Ovary (tissue), 9 donors: ENCODE measurements around the gene ABL1. TPM values are rescaled to one million over a fixed set of nuclear protein-coding genes. Genes with fewer than 3 reads are reported as not detected.

Source experiments
- DNase-seq, 5 donors: peaks; one replicate each; pipeline ENCODE4 v3.0.0-alpha.2; 2019 to 2020
- H3K27ac ChIP-seq, 2 donors: fragments of 200-600 bp; one replicate each; pipeline versions ENCODE4 v1.5.1 to v1.8.0; 2019 to 2022
- H3K27me3 ChIP-seq: fragments of 200-600 bp; one replicate; pipeline ENCODE4 v1.8.0; 2022
- H3K36me3 ChIP-seq: fragments of 200-600 bp; sonication (generic); one replicate; pipeline ENCODE4 v1.5.1; 2019
- H3K4me1 ChIP-seq: one replicate; pipeline ENCODE4 v1.8.1; 2013; ENCODE audit warnings: mild to moderate bottlenecking, moderate library complexity; ENCODE audit not compliant: insufficient read depth
- H3K4me3 ChIP-seq: fragments of 200-600 bp; sonication (generic); one replicate; pipeline ENCODE4 v1.5.1; 2017
- H3K9me3 ChIP-seq, 2 donors: fragments of 200-600 bp in 1 of 2; sonication (generic) in 1 of 2; one replicate each; pipeline versions ENCODE4 v1.5.1 to v1.8.1; 2013 to 2019; ENCODE audit warnings: mild to moderate bottlenecking in 1 of 2, moderate library complexity in 1 of 2
- EP300 ChIP-seq: sonication (generic); formaldehyde crosslinking; IDR thresholded peaks from one replicate; pipeline ENCODE4 v1.6.1; 2017; ENCODE audit warnings: antibody characterized with exemption
- POLR2A ChIP-seq: fragments of 450-650 bp; IDR thresholded peaks from one replicate; pipeline ENCODE4 v1.6.1; 2017; ENCODE audit warnings: antibody characterized with exemption, mild to moderate bottlenecking, moderate library complexity
- WGBS, 3 donors: extraction: QIAGEN DNeasy Blood & Tissue Kit in 1 of 3; methylation state at CpG; one replicate each; pipeline versions ENCODE4 v1.1.5 to v1.1.7; 2013 to 2017; 5-methylcytosine and 5-hydroxymethylcytosine counted together
- intact Hi-C, 4 donors: fragments of 100-400 bp; cut with DNase I; formaldehyde crosslinking; loops; one replicate each; pipeline versions ENCODE4 v1.11.0 to v1.15.1; 2022 to 2023
- polyA plus RNA-seq, 2 donors: library from polyadenylated mRNA; stranded (reverse); fragments of 200-250 nt in 1 of 2; fragments of 350-450 nt in 1 of 2; fragmentation: Illumina TruSeq in 1 of 2; extraction: RNeasy Lipid Tissue Mini Kit (QIAGEN cat#74804) in 1 of 2; gene quantifications; one replicate each; pipeline ENCODE4 v1.2.3, GENCODE V29; 2013 to 2014
- total RNA-seq, 7 donors: library from RNA; depleted of rRNA in 2 of 7; stranded (reverse); fragments of >200 nt in 2 of 7; fragmentation: NEBNext Ultra II Directional in 3 of 7; extraction: Animal tissue kit (Norgen Biotek cat#: 25700) in 3 of 7; gene quantifications; one replicate each; pipeline versions ENCODE4 v1.1.0 to v1.2.4, GENCODE V29; 2016 to 2023
- TF ChIP-seq, protein P1 (sequence below), 3 donors: fragments of 450-650 bp in 2 of 3; fragments of 200-600 bp in 1 of 3; IDR thresholded peaks; one replicate each; pipeline versions ENCODE4 v1.5.1 to v1.8.0; 2016 to 2022; ENCODE audit warnings: antibody characterized with exemption in 3 of 3, mild to moderate bottlenecking in 1 of 3
- donor health status: DM: no; HTN: no; CAD: no; lungs with moderate emphysema.
- donor health status: DM: no; HTN: no; CAD: no.
- donor health status: Bipolar disorder and iron deficiency.
- donor health status: DM: yes; HTN: yes; CAD: no.
- donor health status: DM: no; HTN: no; CAD: no.
- donor health status: DM: yes; HTN: yes; CAD: no.

ABL1 gene
- total and polyA plus RNA-seq, 9 donors, result 39.4 to 112 (median 75.1) TPM

- no peak overlapping the region for H3K4me3 ChIP-seq
- H3K9me3 ChIP-seq, result no peaks in the 10 kb centered on the region
- 67 to 82% (median 81%) methylated on average over 24 of the region's 24 CpGs for WGBS, 3 donors
- no peak overlapping the region for H3K27ac ChIP-seq
- no peaks in the 10 kb centered on the region for H3K36me3 ChIP-seq
- DNase-seq, result no peak
- H3K4me1 ChIP-seq, result no peaks in the 10 kb centered on the region
- TF ChIP-seq, protein P1, sequence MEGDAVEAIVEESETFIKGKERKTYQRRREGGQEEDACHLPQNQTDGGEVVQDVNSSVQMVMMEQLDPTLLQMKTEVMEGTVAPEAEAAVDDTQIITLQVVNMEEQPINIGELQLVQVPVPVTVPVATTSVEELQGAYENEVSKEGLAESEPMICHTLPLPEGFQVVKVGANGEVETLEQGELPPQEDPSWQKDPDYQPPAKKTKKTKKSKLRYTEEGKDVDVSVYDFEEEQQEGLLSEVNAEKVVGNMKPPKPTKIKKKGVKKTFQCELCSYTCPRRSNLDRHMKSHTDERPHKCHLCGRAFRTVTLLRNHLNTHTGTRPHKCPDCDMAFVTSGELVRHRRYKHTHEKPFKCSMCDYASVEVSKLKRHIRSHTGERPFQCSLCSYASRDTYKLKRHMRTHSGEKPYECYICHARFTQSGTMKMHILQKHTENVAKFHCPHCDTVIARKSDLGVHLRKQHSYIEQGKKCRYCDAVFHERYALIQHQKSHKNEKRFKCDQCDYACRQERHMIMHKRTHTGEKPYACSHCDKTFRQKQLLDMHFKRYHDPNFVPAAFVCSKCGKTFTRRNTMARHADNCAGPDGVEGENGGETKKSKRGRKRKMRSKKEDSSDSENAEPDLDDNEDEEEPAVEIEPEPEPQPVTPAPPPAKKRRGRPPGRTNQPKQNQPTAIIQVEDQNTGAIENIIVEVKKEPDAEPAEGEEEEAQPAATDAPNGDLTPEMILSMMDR (IDR thresholded peaks at IDR 0.05), result no peak
- TF ChIP-seq EP300, result no peak
- TF ChIP-seq POLR2A, result no peak
- H3K27me3 ChIP-seq, result no peaks in the 10 kb centered on the region
- intact Hi-C loops, result loop anchor here in 1 of 4 donors (5.0 kb wide), 1 partner anchor 103 kb away; no protein-coding TSS in a partner anchor
These were observed 79.5 kb downstream of the ABL1 start for GRCh38 chr9:130914417-130915095.

DNA sequence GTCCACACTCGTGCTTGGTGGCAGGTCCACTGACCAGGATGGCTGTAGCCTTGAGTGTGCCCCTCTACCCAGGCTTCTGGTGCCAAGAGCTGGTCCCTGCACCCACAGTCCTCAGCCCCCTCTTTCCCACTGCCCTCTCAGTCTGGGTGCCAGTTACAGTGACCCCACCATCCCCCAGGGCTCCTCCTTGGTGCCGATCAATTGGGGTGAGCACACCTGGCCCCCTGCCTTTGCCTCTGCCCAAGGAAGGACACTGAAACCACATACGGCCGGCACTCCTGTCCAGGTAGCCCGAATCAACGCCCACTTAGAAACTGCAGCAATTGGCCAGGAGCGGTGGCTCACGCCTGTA, 80.0 kb downstream of the ABL1 start:
- Histone ChIP-seq H3K36me3 (no peaks in the 10 kb centered on the region), H3K9me3 (no peaks in the 10 kb centered on the region), H3K27me3 (no peaks in the 10 kb centered on the region), H3K4me3 (no peak overlapping the region), H3K4me1 (no peaks in the 10 kb centered on the region), H3K27ac (no peak overlapping the region)
- 85 to 92% (median 89%) methylated on average over 8 of the region's 8 CpGs for WGBS, 3 donors
- TF ChIP-seq, protein P1 (IDR thresholded peaks at IDR 0.05), result no peak
- no peak for TF ChIP-seq EP300
- TF ChIP-seq POLR2A, result no peak
- DNase-seq, result no peak
- intact Hi-C loops, result no loop called here

- intact Hi-C loops, result no loop called here
These were observed 82.3 kb downstream of the ABL1 start for GRCh38 chr9:130917168-130917960.

DNA sequence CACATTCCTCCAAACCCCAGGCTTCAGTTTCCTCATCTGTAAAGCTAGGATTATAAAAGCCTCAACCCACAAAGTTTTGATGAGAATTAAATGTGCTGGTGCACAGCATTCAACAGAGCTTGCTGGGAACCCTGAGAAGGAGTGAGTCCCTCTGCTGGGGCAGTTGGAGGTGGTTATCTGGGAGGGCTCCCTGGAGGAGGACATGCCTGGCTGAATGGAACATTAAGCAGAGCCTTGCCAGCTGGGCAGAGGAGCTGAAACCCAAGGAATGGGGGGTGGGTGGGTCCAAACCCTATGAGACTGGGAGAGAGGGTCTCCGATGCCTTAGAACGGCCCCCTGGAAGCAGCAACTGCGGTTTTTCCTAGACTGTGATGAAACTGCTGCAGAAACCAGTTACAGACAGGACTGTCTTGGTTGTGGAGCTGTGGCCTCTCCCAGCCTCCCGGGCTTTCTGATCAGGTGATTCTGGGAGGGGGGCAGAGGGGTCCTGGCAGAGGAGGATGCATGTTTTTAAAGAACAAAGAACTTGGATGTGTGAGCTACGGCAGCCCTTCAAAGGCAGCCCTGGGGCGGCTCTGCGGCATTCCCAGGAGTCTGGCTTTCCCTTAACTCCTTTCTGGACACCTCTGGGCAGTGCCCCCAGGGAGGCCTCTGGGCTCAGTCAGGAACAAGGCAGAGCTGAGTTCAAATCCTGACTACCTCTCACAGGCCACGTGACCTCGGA, 83.2 kb downstream of the ABL1 start:
- TF ChIP-seq POLR2A (no peak), EP300 (no peak)
- TF ChIP-seq, protein P1 (IDR thresholded peaks at IDR 0.05), result no peak
- H3K27me3 ChIP-seq, result no peaks in the 10 kb centered on the region
- H3K27ac ChIP-seq, result no peak overlapping the region
- no peaks in the 10 kb centered on the region for H3K36me3 ChIP-seq
- 68 to 73% (median 69%) methylated on average over 9 of the region's 9 CpGs for WGBS, 3 donors
- no peaks in the 10 kb centered on the region for H3K9me3 ChIP-seq
- peaks cover 8% of the 10 kb centered on the region for H3K4me1 ChIP-seq
- no peak overlapping the region for H3K4me3 ChIP-seq
- intact Hi-C loops, result no loop called here
- DNase-seq, result no peak

More at GRCh38 chr9:130917168-130917960, 82.3 kb downstream of the ABL1 start:
- H3K9me3 ChIP-seq, result no peaks in the 10 kb centered on the region
- no peaks in the 10 kb centered on the region for H3K36me3 ChIP-seq
- peaks cover 8% of the 10 kb centered on the region for H3K4me1 ChIP-seq
- DNase-seq, result no peak
- no peaks in the 10 kb centered on the region for H3K27me3 ChIP-seq
- no peak overlapping the region for H3K27ac ChIP-seq
- 59 to 74% (median 71%) methylated on average over 33 to 34 of the region's 34 CpGs for WGBS, 3 donors
- no peak overlapping the region for H3K4me3 ChIP-seq
- TF ChIP-seq, protein P1 (IDR thresholded peaks at IDR 0.05), result no peak
- no peak for TF ChIP-seq EP300
- no peak for TF ChIP-seq POLR2A
